GM19099 (cell line): Measurements from ENCODE around the gene CASTOR1.
A peak's percentile ranks its signal among the peaks of the same experiment; 100 is the strongest.

Experiments used
- POLR2A ChIP-seq: IDR thresholded peaks from 3 replicates; pipeline ENCODE4 v1.6.1; 2011; ENCODE audit warnings: low read depth; ENCODE audit not compliant: insufficient read length; ENCODE audit errors: extremely low read depth

The CASTOR1 gene

GRCh38 chr22:30268331-30268730 is 21.0 kb downstream of the CASTOR1 start:
- TF ChIP-seq POLR2A = no peak

GRCh38 chr22:30267382-30268302 is 21.7 kb downstream of the CASTOR1 start:
- no peak for TF ChIP-seq POLR2A

DNA sequence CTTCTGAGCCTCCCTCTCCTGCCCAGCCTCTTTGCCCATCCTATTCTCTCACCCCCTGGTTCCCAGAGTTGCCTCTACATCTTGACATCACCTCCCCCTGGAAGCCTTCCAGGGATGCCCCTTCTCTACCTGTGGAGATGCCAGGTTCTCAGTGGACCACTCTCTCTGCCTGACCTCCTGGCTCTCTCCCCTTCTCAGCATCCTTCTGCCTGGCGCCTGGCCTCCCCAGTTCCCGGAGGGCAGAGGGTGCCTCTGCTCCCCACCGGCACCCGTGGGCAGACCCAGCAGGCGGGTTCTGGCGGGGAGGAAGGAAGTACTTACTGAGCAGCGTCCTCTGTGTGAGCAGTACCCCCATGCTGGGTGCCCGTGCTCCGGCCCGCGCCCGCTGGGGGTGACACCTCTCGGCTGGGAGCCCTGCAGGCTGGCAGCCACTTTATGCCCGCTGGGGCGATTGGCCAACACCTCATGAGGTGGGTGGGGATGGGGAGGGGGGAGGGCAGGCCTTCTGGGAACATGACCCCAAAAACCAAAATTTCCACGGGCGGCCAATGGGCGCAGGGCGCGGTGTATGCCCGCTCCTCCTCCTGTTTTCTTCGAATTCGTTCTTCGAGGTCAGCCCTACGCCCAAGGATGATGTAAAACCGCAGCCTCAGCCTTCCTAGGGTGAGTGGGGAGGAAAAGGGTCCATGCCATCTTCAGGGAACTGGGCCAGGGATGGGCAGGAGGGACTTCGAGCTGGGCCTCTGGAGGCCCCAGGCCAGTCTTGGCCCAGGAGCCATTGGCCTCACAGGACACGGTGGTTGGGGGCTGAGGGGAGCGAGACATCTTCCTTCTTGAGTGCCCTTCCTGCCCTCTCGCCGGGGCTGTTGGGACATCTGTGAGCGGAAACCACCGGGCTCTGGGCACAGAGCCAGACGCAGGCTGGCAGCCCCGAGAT is 22.6 kb downstream of the CASTOR1 start, which contains the start of gene OSM:
TSS of gene OSM (minus strand) at position 407 of the 937 bp plus-strand sequence. CDS start at position 355, 52 bp downstream.
- peak; percentile 24 for TF ChIP-seq POLR2A

- TF ChIP-seq POLR2A = peak; percentile 72
Measured at GRCh38 chr22:30265823-30266444, 23.4 kb downstream of the CASTOR1 start.

- TF ChIP-seq POLR2A = no peak
Measured at GRCh38 chr22:30265131-30265720, 24.1 kb downstream of the CASTOR1 start.

- TF ChIP-seq POLR2A = no peak
Measured at GRCh38 chr22:30263883-30264282, 25.4 kb downstream of the CASTOR1 start.

- TF ChIP-seq POLR2A = no peak
Measured at GRCh38 chr22:30262917-30263741, 26.2 kb downstream of the CASTOR1 start.

DNA sequence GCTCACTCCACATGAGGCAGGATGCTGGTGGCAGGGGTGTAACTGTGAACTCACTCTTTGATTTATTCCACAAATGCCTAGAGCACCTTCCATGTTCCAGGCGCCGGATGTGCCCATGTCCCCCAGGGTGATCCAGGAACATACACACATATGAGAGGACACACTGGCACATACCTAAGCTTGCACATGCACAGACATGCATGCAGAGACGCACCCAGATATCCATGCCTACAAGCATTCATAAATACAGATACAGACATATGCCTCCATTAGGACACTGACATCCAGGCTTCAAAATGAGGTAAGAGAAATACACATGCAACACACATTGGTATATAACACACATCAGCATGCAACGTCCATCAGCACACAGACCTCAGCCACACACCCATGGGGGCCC is 27.2 kb downstream of the CASTOR1 start:
- no peak for TF ChIP-seq POLR2A

- no peak for TF ChIP-seq POLR2A
Measured at GRCh38 chr22:30261134-30261533, 28.2 kb downstream of the CASTOR1 start.

GRCh38 chr22:30260682-30261081 is 28.6 kb downstream of the CASTOR1 start:
- TF ChIP-seq POLR2A = no peak

DNA sequence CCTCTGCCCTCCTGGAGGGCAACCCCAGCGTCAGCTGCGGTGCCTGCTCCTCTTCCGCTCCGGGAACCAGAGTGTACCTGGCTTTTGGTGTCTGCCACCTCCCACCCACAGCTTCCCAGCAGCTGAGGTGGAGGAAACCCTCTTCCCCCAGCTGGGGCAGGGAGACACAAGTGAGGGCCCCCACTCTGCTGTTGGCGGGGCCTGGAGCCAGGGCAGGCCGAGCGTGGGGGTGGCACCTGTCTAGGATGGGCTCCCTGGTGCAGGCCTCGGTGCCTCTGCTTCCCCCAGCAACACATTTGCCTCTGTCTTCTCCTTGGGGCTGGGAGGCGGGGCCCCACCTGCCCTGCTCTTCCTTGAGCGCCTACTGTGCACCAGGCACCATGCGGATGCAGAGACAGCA is 29.0 kb downstream of the CASTOR1 start:
- TF ChIP-seq POLR2A = no peak

DNA sequence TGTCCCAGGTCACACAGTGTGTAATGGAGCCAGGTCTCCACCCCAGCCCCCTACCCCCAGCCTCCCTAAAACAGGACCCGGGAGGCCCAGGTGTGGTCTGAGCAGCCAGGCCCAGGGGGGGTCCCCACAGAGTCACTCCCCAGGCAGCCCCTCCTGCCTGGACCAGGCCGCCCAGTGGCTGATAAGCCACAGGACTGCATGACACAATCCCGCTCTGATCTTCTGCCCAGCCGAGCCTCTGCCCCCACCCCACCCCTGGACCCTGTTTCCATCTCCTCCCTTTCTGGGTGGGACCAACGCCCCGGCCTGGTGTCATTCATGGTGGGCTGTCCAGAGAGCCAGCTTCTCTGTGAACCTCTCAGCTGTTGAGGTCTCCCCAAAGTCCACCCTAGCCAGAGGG is 35.0 kb downstream of the CASTOR1 start:
- TF ChIP-seq POLR2A = no peak

- no peak for TF ChIP-seq POLR2A
Measured at GRCh38 chr22:30253205-30253852, 36.0 kb downstream of the CASTOR1 start.
